Inflammatory macrophage treated with lipopolysaccharide for 4 hours (primary cell): ENCODE results near the gene KDM4B.

Source experiments
- DNase-seq: peaks from one replicate; pipeline ENCODE4 v3.0.0-alpha.2; 2020

KDM4B gene

DNA sequence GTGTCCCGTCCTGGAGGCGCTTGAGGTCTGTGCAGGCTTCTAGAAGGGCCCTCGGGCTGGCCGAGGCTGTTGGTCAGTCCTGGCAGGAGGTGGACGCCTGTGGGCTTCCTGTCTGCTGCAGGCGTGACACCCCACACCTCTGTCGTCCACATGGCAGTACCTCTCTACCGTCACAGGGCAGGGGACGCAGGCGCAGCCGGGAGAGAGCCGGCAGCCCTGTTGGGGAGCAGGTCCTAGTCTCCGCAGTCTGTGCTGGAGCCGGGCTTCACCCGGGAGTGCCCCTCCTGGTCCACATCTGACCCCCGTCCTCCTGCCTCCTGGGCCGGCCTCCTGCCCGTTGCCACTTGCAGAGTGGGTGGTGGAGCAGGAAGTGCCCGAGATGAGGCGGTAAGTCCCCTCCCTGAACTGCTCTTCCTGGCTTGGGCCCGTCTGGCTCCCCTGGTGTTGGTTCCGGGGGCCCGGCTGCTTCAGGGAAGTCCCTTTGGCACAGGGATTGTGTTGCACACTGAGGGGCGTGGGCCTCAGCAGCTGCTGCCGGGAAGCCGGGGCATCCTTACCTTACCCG is 106.0 kb downstream of the KDM4B start:
- no peak for DNase-seq

DNA sequence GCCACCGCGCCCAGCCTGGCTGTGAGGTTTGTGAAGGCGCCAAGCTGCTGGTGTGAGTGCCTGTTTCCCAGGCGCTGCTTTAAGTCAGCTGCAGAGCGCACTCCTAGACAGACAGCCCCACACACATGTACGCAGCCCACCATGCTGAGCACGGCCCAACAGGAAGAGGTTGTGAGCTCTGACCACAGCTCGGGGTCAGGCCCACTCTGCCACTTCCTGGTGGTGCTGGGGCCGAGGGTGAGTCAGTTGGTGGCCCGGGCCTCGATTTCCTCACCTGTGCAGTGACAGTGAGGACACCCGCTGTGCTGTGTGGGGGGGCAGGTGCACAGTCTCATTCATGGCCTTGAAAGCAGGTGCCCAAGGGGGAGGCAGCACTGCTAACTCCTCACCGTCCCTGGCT is 106.7 kb downstream of the KDM4B start:
- no peak for DNase-seq

DNA sequence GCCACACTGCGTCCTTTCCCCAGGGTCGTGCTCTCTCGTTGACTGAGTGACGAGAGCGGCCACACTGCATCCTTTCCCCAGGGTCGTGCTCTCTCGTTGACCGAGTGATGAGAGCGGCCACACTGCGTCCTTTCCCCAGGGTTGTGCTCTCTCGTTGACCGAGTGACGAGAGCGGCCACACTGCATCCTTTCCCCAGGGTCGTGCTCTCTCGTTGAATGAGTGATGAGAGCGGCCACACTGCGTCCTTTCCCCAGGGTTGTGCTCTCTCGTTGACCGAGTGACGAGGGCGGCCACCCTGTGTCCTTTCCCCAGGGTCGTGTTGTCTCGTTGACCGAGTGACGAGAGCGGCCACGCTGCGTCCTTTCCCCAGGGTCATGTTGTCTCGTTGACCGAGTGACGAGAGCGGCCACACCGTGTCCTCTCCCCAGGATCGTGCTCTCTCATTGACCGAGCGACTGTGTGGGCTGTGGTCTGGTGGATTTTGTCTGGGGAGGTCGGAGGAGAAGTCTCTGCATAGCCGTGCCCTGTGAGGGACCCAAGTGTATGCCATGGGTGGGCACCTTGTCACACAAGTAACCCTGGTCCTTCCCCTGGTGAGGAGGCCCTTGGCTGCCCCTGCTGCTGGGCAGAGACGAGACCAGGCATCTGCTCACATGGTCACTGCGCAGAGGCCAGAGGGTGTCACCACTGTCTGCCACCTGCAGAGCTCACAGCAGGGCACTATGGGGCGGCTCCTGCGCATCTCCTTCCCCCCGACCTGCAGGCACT is 107.7 kb downstream of the KDM4B start:
- no peak for DNase-seq

DNA sequence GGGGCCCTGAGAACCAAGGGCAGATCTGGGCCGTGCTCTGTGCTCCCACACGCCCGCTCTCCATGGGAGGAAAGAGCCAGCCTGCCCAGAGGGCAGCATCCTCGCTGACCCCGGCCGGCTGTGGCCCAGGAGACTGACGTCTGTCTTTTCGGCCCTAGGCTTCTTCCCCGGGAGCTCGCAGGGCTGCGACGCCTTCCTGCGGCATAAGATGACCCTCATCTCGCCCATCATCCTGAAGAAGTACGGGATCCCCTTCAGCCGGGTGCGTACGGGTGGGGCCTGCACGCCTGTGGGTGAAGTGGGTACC is 108.2 kb downstream of the KDM4B start:
- DNase-seq: no peak

DNA sequence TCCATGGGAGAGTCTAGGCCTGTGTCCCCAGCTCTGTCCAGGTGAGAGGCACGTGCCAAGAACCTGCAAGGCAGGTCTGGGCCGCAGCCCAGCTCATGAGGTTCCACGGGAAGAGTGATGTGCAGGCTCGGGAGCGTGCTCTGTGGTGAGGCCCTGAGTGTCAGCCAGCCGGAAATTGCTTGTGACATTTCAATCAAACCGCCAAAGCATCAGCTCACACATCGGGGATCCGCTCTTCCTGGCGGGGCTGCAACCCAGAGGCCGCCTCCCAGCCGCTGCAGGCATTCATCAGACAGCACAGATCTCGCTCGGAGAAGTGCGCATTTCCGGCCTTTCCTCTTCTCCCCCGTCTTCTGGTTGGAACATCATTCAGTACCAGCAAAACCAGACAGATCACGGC is 109.3 kb downstream of the KDM4B start:
- DNase-seq: no peak

DNA sequence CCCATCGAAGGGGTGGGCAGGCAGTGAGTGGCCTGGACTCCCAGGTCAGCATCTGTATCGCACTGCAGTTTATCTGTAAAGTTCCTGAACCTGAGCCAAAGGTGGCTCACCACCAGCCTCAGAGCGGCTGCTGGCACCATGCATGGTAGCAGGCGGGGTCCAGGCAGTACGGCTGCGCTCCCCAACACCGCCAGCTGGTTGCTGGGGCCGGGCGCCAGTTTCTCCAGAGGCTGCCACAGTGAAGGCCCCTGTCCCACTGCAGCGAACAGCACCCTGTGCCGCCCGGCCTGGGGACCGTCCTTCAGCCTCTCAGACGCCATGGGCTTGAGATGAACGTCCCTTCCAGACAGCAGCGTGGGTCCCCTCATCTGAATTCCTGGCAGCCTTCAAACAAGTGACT is 109.8 kb downstream of the KDM4B start:
- no peak for DNase-seq

DNA sequence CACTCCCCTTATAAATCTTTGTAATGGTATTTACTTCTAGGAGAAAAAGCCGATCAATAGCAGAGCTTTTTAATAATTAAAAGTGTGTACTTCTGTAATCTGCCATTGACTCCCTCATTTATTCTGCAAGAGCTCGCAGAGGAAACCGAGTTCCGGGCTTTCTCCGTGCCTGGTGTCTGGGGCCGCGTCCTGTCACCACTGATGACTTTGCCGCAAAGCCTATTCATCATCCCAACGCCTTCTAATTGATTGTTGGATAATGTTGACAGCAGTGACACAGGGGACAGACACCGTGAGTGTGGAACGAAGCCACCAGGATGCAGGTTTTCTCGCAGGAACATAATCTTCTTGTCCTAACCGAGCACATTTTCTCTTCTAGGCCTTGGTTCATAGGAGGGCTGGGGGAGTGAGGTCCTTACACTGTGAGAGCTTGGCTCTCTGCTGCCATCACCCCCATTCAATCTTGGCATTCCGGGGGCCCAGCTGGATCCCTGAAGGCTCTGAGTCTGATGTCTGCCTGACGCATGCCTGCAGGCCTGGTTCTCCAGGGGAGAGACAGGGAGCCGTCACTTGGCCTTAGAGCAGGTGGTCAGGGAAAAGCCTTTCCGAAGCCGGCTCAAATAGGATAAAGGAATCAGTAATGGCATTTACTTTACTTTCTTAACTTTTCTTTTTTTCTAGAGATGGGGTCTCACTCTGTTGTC is 110.3 kb downstream of the KDM4B start:
- no peak for DNase-seq

DNA sequence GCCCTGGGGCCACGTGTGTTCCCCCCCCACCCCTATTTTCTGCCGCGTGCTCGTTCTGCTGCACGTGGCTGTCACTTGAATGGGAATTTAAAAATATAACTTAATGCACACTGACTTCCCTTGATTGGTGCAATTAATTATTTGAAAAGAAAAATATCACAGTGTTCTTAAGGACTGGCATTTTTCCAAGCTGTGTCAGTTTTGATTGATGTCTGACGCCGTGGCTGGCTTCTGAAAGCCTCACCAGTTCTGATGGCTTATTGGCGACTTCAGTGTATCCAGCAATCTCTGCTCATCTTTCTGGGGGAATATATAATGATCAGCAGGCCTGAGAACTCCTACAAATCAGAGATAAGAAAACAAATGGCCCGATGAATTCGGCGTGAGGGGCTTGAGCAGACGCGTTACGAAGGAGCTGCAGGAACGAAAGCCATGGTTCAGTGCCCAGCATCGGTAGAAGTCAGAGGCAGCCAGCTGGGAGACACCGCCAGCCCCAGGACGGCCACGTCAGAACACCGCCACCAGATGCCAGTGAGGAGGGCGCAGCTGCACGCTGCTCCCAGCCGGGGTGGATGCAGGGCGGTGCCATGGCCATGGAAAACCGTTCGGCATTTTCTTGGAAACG is 111.2 kb downstream of the KDM4B start:
- no peak for DNase-seq

DNA sequence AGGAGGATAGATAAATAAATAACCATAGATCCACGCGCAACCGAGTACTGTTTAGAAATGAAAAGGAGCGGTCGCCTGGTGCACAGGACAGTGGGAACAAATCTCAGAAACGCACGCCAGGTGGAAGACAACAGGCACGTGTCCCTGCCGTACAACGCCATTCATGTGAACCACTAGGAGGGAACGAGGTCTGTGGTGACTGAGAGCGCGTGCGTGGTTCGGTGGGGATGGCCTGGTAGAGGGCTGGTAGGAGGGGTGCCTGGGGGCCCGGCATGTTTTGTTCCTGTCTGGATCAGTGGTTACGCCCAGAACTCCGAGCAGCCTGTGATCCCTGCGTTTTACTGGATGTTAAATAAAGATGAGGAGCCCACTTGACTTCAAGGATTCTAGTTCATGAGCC is 111.9 kb downstream of the KDM4B start:
- DNase-seq: no peak

DNA sequence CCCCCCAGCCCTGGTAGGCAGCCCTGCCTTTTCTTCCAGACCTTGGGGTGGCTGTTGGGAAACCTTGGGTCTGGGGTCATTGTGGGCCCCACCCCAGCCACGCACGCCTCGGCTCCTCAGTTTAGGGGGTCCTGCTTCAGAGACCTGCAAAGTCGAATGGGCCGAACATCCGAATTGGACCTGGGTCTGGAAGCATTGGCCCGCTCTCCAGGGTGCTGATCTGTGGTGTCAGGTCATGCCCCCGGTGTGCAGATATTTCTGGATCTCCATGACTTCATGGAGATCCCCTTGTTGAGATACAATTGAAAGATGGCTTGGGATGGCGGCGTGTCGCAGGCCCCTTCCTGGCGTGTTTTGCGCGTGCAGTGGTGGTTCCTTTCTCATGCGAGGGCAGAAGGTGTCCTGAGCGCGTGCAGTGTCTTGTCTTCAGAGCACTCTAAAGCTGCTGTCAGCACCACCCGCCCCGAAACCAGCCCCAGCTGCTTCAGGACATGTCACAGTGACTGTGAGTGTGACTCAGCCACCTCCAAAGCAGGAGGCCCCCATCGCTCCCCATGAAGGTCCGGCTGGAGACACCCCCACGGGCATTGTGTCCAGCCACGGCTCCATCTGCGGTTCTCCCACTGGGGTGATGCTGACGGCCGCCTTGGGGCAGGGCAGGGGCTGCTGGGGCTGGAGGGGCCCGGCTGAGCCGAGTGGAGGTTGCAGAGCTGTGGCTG is 112.7 kb downstream of the KDM4B start:
- DNase-seq: no peak

DNA sequence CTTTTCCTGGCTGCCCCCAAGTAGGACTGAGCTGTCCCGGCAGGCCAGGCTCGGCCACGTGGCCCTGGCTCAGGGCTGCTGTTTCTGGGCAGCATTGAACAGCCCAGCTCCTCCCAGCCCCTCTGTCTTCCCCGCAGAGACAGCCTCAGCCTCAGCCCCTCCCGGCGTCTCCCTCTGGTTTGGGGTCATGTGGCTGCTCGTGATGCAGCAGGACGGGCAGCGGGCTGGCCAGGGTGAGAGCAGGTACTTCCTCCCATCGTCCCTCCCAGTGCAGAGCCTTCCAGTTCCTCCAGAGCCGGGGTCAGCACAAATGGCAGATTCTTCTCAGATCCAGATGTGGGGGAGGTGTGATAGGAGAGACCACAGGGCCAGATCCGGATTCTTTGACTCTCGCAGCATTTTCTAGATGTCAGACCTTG is 114.6 kb downstream of the KDM4B start:
- DNase-seq: no peak

DNA sequence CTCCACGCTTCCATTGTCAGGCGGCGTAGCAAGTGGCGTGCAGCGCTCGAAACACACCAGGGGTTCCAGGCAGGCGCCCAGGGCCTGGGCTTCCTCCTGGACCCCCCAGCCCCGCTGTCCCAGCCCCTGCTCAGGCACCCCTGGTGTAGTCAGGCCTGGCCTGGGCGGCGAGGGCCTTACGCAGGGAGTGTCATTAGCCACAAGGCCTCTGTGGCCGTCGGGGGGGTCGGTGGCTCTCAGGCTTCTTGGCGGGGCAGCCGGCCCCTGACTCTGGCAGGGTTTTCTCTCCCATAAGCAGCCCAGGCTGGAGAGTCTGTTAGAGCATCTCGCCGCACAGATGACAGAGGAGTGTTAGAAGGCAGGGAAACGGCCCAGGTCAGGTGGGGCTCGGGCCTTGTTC is 116.7 kb downstream of the KDM4B start:
- no peak for DNase-seq

DNA sequence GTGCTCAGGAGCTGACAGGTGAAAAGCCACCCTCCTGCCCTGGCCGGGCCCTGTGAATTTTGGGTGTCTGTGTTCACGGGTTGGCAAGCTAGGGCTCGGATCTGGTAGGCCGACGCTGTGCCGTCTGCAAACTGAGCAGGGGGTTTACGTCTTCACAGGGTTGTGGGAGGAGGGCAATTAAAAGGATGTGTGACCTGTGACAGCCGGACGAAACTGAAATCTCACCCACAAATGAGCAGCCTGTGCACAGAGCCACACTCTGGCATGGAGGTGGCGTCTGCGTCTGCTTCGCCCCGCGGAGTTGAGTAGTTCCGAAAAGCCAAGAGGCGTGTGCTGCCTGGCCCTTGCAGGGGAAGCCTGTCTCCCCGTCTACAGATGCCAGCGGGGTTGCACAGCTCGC is 117.3 kb downstream of the KDM4B start:
- no peak for DNase-seq

DNA sequence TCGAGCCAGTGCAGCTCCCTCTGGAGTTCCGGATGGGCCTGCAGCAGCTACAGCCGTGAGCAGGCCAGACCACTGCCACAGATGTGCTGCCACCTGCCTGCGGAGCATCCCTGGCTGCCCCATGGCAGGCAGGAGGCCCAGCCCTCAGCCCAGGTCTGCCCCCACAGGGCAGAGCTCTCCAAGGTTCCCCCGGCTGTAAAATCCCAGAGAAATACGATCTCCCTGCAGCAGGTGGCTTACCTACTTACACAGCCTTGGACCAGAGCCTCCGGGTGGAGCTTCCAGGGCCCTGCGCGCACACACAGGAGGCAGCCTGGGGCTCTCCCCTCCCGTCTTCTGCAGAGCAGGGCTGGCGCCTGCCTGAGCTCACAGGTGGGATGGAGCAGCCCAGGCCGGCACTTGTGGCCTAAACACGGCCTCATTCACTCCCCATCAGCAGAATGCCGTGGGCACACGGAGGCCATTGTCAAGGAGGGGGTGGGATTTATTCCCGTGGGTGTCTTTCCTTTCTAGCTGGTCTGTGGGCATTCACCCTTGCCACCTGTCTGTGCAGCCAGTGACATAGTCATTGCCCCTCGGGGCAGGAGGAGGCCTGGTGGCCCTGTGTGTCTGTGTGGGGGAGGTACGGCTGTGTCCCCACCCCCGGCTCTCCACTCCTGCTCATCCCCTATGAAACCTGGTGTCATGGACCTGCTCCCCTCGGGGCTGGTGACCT is 118.0 kb downstream of the KDM4B start:
- DNase-seq: no peak

DNA sequence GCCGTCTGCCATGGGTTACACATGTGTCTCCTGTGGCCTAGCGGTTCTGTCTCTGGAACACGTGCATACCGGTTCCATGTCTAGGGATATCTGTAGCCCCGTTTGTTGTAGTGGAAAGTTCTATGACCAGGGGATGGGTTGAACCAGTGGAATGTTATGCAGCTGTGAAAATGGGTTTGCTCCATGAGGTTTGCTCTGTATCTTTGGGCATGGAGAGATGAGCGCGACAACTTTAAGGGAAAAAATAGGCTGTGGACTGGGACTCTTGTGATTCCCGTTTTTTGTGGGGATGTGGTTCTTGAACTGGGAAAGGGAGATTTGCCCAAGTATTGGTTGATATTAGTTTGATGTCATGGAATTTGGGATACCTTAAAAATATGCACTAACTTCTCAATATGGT is 120.4 kb downstream of the KDM4B start:
- no peak for DNase-seq

DNA sequence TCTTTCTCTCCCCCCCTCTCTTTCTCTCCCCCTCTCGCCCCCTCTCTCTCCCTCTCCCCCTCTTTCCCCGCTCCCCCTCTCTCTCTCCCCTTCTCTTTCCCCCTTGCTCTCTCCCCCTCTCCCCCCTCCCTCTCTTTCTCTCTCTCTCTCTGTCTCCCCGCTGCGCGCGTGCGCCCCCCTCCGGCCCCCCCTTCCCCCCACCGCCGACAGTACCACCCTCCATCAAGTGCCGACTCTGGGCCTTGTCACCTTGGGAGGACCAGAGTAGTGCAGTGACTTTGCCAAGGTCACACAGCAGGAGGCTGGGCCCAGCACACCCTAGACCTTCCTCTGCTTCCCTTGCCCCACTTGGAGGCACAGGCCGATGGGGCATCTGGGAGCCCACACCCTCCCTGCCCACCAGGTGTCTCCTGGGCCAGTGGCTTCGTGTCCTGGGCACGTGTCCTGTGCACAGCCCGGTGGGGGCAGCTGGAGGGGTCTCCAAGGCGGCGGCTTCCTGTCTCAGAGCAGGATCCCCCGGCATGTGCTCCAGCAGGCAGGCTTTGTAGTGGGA is 121.6 kb downstream of the KDM4B start:
- no peak for DNase-seq

DNA sequence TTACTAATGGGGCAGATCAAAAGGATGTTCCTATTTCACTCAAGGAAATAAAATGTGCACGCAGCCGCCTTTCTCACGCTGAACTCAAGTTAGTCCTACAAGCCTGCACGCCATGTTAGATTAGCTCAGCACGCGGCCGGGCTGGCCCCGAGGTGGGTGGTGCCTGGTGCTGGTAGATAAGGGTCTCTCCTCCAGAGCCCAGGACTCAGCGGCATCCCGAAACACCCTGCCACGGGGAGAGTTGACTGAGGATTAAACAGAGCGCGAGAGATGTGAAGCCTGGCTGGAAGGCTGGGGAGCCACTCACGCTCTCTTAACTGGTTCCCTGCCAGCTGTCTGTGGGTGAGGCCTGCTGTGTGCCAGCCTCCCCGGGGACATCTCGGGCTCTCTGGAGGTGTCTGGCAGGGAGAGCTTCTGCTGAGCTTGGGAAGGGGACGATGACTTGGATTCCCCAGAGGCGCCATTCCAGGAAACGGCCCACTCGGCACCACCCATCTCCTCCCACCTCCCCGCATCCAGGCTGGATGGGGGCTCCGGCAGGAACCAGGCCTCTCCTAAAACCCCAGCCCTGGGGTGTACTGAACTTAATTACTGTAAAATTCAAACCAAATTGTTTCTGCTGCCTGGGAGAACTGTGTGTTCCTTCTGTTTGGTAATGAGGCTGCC is 122.2 kb downstream of the KDM4B start:
- no peak for DNase-seq

DNA sequence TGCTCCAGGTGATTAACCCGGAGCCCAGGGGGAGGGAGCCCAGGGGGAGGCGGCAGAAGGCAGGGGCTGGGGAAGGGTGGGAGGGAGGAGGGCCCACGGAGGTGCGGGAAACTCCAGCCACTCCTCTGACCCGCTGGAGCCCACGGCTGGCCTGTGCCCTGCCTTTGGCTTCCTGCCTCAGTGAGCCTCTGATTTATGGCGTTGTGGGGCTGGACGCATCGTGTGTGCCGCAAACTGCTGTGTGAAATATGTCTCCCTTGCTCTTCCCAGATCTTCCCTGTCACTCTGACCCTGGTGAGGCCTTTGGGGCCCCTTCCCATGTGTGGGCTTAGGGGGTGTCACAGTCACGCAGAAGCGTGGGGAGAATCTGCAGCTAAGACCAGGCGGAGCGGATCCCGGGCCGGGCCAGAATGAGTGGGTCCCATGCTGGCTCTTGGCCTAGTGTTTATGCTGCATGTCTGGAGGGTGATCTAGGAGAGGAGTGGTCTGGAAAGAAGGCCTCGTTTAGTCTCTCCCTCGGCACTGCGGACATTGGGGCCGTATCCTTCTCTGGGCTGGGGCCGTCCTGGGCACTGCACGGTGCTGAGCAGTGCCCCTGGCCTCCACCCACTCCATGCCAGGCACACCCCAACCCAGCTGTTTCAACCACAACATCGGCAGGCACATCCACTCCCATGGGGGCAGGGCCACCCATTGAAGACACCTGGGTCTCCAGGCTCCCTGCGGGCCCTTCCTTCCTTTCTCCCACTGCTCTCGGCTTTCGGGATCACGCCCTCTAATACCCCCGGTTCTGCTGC is 123.0 kb downstream of the KDM4B start:
- DNase-seq: no peak

DNA sequence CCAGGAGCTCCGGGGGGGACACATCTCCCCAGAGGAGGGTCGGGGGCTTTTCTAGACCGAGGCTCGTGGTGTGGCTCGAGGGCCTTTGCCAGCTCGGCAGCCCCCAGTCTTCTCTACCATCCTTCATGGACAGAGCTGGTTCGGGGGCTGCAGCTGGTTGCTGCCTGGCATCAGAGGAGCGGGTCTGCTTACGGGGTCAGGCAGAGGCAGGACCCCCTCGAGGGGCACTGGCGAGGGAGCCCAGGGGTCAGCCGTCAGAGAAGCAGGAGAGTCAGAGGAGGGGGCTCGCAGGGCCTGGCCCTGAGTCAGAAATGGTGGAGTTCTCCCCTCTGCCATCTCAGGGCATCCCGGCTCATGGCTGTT is 123.5 kb downstream of the KDM4B start:
- no peak for DNase-seq

DNA sequence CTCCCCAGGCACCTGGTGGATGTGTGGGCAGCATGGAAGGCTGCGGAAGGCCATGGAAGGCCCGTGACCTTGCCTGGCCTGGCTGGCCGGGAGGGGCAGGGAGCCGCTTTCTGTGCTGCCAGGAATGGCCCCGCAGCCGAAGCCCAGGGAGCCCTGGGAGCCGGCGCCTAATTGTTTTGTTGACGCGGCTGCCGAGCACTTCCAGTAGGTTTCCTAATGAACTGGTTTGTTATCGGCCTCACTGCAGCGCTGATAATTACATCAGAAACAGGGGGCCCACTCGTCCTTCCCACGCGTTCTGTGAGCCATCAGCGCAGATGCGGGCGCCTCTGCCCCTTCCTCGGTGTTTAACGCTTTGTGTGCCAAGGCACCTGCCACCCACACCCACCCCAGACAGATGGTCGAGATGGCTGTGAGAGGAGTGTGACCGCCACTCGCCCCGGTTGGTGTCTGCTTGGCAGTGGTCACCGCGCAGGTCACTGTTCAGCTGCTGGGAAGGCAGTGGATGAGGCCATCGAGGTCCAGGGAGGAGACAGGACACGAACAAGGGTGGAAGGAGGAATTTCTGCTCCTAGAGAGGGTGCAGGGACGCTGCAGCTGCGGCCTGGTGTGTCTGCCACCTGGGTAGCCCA is 124.5 kb downstream of the KDM4B start:
- DNase-seq: no peak
